ENCODE data around the gene TMEM203. TPM values are rescaled to one million over a fixed set of nuclear protein-coding genes. Genes with fewer than 3 reads are reported as not detected.

TMEM203 gene
- total and polyA plus RNA-seq, 2 of the 13 experiments (the other 11 are each of a cell fraction or from before 2014, with no cell fraction given): 23.4 to 36.7 TPM

GRCh38 chr9:137241490-137242268 lies 36.2 kb upstream of the TMEM203 start (continued):
- TF ChIP-seq IKZF1 (IDR thresholded peaks at IDR 0.05) (no peak), MLX (CRISPR knock-in tag; IDR thresholded peaks at IDR 0.05) (no peak), SMARCE1 (IDR thresholded peaks at IDR 0.05; ENCODE audit: borderline replicate concordance) (no peak), NR2F1 (CRISPR knock-in tag; IDR thresholded peaks at IDR 0.05) (peak; percentile 41 to 65; a peak in 3 of 4 replicates), PAX8 (CRISPR knock-in tag; IDR thresholded peaks at IDR 0.05; ENCODE audit: borderline replicate concordance) (0 out of 2 replicates have a peak, but pooled peaks have one; percentile 6), MTF1 (CRISPR knock-in tag; IDR thresholded peaks at IDR 0.05) (no peak), ZNF333 (CRISPR knock-in tag; IDR thresholded peaks at IDR 0.05; ENCODE audit: borderline replicate concordance) (no peak), ELF3 (CRISPR knock-in tag; IDR thresholded peaks at IDR 0.05) (no peak), ZNF879 (CRISPR knock-in tag; IDR thresholded peaks at IDR 0.05) (no peak), NRL (CRISPR knock-in tag; IDR thresholded peaks at IDR 0.05; ENCODE audit: borderline replicate concordance) (no peak), ZBTB14 (CRISPR knock-in tag; IDR thresholded peaks at IDR 0.05) (no peak), MAFF (IDR thresholded peaks at IDR 0.05; ENCODE audit: low read depth, low read length) (no peak), ZNF180 (CRISPR knock-in tag; IDR thresholded peaks at IDR 0.05; ENCODE audit: borderline replicate concordance, low read depth) (no peak), ATF1 (CRISPR knock-in tag; IDR thresholded peaks at IDR 0.05) (no peak), ZNF543 (CRISPR knock-in tag; IDR thresholded peaks at IDR 0.05) (0 out of 2 replicates have a peak, but pooled peaks have one; percentile 29), IRX3 (CRISPR knock-in tag; IDR thresholded peaks at IDR 0.05; ENCODE audit: borderline replicate concordance, low read depth) (no peak; the same call in 1 of the 2 replicates), ZNF367 (CRISPR knock-in tag; IDR thresholded peaks at IDR 0.05; ENCODE audit: borderline replicate concordance) (no peak; the same call in 1 of the 2 replicates), SAP130 (CRISPR knock-in tag; IDR thresholded peaks at IDR 0.05; ENCODE audit: low read depth) (peak; percentile 73), ZBTB10 (CRISPR knock-in tag; IDR thresholded peaks at IDR 0.05; ENCODE audit: borderline replicate concordance) (no peak), HOXA7 (CRISPR knock-in tag; IDR thresholded peaks at IDR 0.05) (no peak), MED1 (CRISPR knock-in tag; IDR thresholded peaks at IDR 0.05) (peak; percentile 50), ZNF460 (CRISPR knock-in tag; IDR thresholded peaks at IDR 0.05; ENCODE audit: borderline replicate concordance) (no peak), CBFB (CRISPR knock-in tag; IDR thresholded peaks at IDR 0.05) (no peak), PCBP2 (optimal IDR thresholded peaks at IDR 0.05; ENCODE audit: low read depth, low read length, poor library complexity, severe bottlenecking) (no peak)
